Activated CD4-positive, alpha-beta T cell treated with anti-CD3 and anti-CD28 coated beads, Interleukin-2, amount 50 U/mL, for 24 hours (primary cell): ENCODE data around the gene RPTOR.
A peak's percentile ranks its signal among the peaks of the same experiment; 100 is the strongest.
"Not testable (repeated sequence)": the region's sequence is repeated elsewhere in the genome, so short reads cannot be mapped to it uniquely, and the experiment has no call there.

Source experiments
- DNase-seq, 2 donors: peaks; one replicate each; pipeline ENCODE4 v3.0.0-alpha.2; 2020; ENCODE audit warnings: low read depth in 1 of 2, low spot score in 1 of 2

Gene RPTOR

DNA sequence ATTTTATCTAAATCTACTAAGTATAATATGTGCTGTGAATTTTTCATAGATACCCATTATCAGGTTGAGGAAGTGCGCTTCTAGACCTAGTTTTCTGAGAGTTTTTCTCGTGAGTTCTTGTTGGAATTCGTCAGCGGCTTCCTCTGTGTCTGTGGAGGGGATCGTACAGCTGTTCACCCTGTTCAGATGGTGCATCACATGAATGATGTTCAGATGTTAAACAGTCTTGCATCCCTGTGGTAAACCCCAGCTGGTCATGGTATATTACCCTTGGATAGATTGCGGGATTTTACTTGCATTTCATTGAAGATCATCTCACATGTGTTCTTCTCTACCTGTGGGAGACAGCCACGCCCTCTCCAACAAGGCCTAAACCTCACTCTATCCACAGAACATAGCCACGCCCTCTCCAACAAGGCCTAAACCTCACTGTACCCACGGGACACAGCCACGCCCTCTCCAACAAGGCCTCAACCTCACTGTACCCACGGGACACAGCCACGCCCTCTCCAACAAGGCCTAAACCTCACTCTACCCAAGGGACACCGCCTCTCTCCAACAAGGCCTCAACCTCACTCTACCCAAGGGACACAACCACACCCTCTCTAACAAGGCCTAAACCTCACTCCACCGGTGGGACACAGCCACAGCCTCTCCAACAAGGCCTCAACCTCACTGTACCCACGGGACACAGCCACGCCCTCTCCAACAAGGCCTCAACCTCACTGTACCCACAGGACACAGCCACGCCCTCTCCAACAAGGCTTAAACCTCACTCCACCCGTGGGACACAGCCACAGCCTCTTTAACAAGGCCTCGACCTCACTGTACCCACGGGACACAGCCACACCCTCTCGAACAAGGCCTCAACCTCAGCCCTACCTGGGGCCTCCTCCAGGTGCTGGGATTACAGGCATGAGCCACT, 266.8 kb downstream of the RPTOR start:
- no peak for DNase-seq

DNA sequence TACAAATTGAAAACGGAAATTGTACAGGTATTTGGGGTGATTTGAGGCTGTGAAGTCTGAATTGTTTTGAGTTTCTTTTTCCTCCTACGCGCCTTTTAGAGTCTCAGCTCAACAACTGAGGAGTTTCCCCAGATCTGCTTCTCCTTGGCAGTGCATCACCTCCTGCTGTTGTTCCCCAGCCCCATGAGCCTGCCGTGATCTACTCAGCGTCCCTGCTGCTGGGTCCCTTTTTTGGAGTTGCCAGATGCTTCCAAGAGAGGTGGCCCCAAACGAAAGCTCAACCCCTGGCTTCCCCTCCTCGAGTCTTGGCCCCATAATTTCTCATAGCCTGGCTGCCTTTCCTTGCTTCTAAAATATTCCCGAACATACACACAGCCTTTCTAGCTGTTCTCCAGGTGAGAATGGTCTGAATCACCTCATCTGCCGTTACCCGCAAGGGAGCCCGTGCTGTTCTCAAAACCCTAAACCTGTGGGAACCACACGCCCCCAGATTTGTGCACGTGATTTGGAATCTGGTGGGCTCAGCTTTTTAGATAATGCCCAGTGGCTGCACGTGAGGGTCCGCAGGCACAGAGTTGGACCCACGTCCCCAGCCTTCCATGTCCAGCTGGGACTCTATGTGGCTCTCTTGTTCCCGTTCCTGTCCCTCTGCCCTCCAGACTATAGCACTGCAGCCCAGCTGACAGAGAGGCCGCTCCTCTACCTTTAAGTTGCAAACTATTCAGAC, 267.9 kb downstream of the RPTOR start:
- peak in 1 of 2 donors; percentile 28 for DNase-seq

DNA sequence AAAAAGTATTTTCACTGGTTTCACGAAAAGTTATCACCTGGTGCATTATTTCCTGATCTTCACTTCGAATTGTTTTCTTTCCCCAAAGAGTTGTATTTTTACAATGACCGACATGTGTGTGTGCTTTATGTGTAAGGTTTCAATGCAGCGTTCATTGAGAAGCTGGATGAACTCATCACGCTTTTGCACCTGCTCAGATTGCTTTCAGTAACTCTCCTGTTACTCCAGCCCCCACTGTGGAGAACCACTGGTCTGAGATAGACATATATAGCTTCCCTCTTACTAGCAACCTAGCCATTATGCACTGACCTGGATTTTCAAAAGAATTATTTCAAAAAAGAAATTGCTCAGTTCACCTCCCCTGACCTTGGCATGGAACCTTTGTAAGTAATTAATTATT, 268.7 kb downstream of the RPTOR start:
- no peak for DNase-seq

DNA sequence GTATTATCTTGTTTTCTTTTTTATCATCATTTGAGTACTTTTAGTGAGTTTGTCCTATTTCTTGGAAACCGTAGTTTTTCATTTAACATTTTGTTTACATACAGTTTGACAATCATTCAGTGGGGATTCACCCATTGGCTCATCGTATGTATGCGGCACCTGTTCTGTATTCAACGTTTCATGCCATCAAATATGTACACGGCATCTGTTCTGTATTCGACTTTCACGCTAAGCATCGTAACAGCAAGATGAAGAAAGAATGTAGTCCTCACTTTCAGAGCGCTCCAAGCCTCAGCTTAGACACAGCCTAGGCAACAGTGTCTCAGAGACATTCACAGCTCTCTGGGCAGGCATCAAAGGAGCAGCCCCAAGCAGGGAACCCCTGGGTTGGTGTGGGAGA, 269.9 kb downstream of the RPTOR start:
- no peak for DNase-seq

DNA sequence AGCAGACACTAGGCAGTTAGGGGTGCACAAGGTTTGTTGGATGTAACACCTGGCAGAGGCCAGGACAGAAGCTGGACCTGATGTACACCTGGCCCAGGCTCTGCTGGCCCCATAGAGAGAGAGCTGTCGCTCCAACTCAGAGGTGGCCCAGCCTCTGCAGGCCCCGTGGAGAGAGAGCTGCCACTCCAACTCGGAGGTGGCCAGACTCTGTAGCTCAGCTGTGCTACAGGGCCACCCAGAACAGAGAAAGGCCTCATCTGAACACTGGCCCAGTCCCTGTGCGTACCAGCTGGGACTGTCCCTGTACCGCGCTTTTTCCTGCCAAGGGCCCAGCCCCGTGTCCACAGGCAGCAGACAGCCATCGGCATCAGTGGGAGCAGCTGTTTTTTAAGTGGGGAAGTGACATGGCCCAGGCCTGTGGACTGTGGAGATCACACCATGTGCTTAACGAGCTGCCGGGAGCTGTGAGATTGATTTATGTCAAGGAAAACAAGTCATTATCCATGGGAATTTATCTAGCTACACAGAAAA, 270.6 kb downstream of the RPTOR start:
- no peak for DNase-seq

DNA sequence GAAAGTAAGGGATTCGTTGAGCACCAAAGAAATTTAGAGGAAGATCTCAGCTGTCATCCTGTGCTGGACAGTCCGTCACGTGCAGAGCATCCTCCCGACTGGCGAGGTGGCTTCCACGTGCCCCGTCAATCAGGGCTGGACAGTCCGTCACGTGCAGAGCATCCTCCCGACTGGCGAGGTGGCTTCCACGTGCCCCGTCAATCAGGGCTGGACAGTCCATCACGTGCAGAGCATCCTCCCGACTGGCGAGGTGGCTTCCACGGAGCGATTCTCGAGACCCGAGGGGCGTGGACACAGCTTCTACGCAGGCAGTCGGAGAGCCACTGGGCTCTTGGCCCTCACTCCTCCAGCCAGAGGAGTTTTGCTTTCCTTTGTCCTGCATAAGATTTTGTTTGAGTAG, 271.1 kb downstream of the RPTOR start:
- DNase-seq: not testable (repeated sequence)

DNA sequence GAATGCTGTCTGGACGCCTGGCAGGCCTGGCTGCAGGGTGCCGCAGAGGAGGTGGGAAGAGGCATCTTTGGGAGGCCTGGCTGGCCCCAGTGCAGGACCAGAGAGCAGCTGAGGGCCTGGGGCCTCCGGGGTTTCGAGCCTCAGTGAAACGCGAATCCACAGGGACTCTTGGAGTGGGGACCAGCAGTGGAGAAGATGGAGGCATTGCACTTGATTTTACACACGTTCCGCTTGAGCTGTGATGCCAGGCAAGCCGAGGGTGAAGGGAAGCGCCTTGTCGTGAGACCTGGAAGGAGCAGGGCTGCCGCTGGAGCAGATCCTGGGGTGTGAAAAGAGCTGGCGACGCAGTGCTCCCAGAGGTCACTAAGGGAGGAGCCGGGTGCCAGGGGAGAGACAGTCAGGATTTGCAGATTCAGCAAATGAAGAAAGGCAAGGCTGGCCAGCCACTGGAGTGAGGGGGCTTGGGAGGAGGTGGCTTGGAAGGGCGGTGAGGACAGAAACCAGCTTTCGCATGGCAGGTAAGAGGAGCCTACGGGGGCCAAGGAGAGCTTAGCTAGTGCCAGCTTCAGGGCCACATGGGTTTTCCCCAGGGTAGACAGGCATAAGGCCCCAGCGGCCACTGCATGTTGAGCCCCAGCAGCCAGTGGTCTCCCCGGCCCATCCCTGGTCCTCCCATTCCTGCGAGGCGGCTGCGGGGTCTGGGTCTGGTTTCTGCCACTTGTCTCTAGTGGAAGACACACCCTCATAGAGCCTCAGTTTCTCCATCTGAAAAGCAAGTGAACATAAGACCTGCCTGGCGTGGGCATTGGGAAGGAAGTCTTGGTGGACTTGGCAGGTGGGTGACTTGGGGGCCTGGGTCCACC, 271.8 kb downstream of the RPTOR start:
- DNase-seq: no peak

DNA sequence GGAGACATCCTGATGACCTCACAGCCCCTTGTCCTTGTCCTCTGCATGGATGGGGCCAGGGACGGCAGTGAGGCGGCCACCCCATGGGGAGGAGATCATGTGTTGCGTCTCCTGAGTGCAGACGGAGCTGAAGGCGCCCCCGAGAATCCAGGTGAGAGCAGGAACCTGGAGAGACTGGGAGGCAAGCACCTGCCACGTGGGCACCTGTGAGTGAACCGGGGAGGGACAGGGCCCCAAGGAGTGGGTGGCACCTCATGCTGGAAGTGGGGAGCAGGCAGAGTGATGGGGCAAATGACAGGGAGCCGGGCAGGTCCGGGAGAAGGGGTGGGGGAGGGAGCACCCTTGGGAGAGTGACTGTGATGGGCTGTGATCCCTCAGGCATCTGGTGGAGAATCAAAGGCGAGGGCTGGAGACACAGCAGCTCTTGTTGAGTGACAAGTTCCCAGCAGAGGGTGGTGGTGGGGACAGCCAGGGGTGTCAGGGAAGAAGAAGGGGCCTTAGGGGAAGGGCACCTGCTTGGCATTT, 272.7 kb downstream of the RPTOR start:
- DNase-seq: no peak

DNA sequence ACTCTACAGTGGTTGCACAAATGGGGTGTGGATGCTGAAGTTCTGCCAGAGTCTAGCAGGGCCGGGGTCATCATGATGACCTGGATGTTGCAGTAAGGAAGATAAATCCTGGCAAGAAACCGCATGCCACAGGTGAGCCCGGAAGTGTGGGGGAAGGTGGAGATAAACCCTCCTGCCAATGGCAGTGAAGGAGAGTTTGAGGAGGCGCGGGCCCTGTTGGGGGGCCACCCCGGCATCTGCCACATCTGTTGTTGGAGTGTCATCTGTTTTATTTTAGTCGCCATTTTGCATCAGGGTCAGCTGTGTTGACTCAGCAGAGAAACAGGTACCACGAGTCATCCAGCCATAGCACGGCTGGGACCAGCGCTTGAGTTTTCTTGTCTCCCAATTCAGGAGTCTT, 273.2 kb downstream of the RPTOR start:
- DNase-seq: no peak

DNA sequence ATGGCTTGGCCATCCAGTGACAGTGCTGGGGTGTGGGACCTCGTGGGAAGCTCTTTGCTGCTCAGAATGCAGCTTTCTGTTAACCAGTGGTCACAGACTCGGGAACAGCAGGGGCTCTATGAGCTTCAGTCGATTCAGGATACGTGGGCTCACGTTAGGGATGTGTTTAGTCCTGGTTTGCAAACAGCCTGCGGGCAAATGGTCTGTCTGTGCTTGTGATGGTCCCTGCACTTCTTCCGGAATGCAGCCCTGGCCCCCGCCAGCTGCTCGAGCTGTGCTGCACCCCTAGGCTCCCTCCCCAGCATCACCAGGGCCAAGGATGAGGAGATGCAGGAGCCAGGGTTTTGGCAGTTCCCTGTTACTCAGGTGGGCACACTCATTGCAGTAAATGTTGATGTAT, 274.2 kb downstream of the RPTOR start:
- DNase-seq: no peak

DNA sequence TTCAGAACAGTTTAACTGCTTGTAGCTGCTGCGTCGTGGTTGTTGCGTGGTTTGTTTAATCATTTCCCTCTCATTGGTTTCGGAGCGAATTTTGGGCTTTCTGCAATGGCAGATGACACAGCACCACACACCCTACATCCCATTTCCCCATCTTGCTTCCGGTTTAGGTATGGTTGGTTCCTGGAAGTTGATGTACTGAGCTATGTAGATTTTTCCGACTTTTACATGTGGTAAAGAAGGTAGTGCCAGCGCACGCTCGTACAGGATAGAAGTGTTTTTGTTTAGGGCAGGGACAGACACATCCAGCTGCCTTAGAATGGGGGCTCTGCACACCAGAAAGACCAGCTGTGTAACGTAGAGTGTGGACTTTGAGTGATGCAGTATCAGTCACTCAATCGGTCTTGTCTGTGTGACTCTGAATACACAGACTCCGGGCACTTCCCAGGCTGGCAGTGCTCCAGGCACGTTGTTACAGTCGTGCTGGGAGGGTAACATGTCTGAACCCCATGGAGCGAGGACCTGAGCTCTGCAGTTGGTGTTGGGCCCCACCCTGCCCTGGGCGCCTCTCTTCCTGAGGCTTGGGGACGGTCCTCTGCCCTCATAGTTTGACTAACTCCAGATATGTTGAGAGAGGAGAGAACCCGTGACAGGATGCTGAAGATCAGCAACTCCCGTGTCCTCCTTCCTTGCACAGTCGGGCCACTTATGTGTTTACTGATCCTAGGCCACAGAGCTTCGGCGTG, 275.0 kb downstream of the RPTOR start:
- DNase-seq: no peak

DNA sequence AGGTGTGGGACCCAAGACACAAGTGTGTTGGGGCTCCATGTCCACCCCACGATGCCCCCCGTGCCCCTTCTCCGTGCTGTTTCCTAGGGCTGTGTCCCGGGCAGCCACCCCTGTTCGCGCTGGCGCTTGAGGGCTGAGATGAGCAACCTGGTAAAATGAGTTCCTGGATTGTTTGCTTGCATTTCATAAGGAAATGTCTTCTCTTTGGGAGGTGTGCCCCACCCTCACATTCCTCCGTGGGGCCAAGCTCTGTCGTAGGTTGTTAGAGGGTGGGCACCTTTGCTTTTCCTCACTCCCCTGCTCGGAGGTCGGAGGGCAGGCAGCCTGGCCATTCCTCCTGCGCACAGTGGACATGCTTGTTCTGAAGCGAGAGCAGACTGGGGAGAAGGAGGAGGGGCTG, 275.7 kb downstream of the RPTOR start:
- DNase-seq: no peak

DNA sequence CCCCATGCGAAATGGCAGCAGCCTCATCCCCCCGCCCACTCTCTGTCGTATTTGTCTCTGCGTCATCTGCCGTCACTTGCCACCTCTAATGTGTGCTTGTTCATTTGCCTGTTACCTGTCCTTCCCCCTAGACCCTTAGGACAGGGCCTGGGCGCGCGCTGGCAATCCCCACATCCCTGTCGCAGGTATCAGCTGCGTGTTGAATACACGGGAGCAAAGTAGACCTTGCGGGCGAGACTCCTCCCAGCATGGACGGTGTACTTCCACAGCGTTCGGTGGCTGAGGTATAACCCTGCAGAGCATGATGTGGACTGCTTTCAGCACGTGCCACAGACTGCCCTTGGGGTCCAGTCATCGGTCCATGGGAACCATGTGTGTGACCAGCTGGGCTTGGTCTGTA, 276.9 kb downstream of the RPTOR start:
- DNase-seq: no peak

DNA sequence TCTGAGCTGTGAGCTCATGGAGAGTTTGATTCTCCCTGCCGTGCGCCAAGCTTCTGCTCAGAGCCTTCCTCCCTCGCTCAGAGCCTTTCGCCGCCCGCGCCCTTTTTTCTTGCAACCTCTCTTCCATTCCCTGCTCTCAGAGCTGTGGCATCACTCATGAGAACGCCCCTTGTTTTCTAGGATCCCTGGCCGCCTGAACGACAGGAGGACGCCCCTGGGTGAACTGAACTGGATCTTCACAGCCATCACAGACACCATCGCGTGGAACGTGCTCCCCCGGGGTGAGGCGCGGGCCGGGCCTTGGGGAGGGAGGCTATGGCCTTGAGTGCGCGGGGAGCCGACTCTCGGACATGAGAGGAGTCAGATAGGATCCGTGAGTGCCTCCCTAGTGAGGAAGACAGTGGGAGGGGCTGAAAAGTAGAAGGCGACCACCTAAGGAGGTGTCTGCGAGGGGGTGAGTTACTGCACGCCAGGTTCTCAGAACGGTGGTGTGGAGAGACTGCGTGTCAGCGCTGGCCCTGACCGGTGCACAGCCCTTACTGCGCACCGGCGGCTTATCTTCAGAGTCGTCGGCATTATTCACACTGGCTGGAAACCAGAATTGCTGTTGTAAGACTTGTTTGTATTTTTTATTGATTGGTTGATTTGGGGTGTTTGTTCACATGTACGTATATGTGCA, 277.5 kb downstream of the RPTOR start:
- no peak for DNase-seq

DNA sequence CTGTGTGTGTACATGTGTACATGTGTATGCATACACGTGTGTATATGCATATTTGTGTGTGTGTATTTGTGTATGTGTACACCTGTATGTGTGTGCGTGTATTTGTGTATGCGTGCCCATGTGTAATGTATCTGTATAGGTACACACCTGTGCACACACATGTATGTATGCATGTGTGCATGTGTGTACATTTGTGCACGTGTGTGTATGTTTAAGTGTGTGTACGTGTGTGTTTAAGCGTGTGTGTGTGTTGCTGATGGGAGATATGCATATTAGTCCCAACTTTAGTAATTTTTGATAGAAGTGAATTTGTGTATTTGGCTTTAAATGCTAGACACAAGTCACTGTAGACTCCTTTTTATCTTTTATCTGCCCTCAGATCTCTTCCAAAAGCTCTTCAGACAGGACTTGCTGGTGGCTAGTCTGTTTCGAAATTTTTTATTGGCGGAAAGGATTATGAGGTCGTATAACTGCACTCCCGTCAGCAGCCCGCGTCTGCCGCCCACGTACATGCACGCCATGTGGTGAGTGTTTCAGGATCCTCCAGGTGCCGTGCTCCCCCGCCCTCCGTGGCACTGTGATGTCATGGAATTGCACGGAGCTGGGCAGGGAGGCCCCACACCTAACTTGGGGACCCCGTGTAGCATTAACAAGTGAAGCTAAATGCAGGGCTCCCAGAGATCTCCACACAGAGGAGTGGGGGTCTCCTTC, 278.2 kb downstream of the RPTOR start:
- no peak for DNase-seq

DNA sequence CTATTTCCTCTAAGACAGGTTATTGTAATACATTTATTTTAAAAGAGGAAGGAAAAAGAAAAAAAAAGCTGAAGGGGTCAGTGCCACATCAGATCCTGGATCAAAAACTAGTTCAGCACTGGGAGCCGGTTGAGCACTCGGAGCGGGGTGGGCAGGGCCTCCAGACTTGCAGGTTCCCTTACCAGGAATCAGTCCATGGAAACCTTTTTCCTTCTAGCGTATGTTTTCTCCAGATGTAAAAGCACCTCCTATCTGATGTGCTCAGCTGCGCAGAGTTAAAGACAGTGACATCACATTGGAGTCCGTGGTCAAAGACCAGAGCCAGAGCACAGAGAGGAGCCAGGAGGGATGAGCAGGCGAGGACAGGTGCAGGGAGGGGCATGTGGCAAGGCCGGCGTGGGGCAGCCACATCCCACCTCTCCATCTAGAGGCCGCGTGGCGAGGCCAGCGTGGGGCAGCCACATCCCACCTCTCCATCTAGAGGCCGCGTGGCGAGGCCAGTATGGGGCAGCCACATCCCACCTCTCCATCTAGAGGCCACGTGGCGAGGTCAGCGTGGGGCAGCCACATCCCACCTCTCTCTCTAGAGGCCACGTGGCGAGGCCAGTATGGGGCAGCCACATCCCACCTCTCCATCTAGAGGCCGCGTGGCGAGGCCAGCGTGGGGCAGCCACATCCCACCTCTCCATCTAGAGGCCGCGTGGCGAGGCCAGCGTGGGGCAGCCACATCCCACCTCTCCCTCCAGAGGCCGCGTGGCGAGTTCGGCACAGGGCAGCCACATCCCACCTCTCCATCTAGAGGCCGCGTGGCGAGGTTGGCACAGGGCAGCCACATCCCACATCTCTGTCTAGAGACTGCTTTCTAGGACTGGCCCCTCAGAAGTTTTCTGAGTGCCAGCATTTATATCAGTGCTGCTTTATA, 280.2 kb downstream of the RPTOR start:
- no peak for DNase-seq

DNA sequence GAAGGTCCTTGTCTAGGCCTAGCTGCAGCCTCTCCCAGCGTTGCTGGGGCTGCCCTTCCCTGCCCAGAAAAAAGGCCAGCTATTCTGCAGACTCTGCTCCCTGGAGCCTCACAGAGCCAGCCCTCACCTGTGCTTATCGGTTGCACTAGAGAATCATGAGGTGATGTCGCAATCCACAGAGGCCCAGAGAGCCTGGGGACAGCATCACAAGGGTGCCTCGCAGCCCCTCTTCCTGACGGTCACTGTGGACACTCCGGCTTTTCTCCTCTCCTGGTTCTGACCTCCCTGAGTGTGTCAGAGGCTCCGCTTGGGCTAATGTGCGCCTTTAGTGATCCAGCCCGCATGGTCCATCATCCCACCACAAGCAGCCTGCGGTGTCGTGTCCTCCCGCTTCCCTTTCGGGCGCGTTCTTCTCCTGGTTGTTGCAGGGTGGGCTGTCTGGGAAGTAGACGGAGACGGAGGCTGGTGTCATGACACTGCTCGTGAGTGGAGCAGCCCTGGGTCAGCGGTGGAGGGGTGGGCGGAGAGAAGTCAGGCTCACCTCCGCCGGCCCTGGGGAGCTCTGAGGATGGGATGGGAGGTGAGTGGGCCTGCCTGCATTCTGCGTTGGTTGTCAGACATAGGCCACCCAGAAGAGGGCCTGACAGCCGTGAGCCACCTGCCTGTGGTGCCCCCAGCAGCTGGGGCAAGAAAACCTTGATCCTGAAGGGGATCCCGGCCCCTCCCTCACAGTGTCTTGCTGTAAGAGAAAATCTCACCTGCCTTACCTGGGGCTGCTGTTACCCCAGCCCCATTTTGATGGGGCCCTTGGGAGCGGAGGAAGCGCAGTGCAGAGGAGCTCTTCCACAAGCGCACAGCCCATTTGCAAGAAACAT, 281.1 kb downstream of the RPTOR start:
- DNase-seq: no peak
